DOHH2 (cell line): ENCODE measurements around the gene KCNQ1.
A peak's percentile ranks its signal among the peaks of the same experiment; 100 is the strongest.

Source experiments
- H3F3A ChIP-seq: fragments of 200-600 bp; sonication (generic), shearing (Covaris generic); 2 replicates; pipeline ENCODE4 v1.6.0; 2016; ENCODE audit warnings: antibody characterized with exemption, mild to moderate bottlenecking; ENCODE audit not compliant: control insufficient read depth, insufficient read depth
- H3K27ac ChIP-seq: fragments of 200-600 bp; sonication (generic); 2 replicates; pipeline ENCODE4 v1.5.1; 2014; ENCODE audit warnings: low read depth, mild to moderate bottlenecking, low read length, moderate library complexity
- H3K27me3 ChIP-seq: fragments of 200-600 bp; sonication (generic); 2 replicates; pipeline ENCODE4 v1.6.1; 2014; ENCODE audit warnings: mild to moderate bottlenecking, low read length, mixed read lengths; ENCODE audit not compliant: control insufficient read depth
- H3K36me3 ChIP-seq: fragments of 200-600 bp; sonication (generic); 2 replicates; pipeline ENCODE4 v1.6.1; 2014; ENCODE audit warnings: mild to moderate bottlenecking, low read length, moderate library complexity, mixed read lengths; ENCODE audit not compliant: control insufficient read depth
- H3K4me1 ChIP-seq: fragments of 200-600 bp; sonication (generic); 2 replicates; pipeline ENCODE4 v1.6.1; 2014; ENCODE audit warnings: mild to moderate bottlenecking, low read length, mixed read lengths; ENCODE audit not compliant: control insufficient read depth
- H3K4me2 ChIP-seq: fragments of 200-600 bp; sonication (generic); 2 replicates; pipeline ENCODE4 v1.6.0; 2014; ENCODE audit warnings: mild to moderate bottlenecking, low read length, moderate library complexity
- H3K4me3 ChIP-seq: fragments of 200-600 bp; sonication (generic); 2 replicates; pipeline ENCODE4 v1.5.1; 2014; ENCODE audit warnings: mild to moderate bottlenecking, low read length, mixed read lengths
- H3K79me2 ChIP-seq: fragments of 200-600 bp; sonication (generic); 2 replicates; pipeline ENCODE4 v1.6.1; 2014; ENCODE audit warnings: mild to moderate bottlenecking, low read length, mixed read lengths; ENCODE audit not compliant: control insufficient read depth
- H3K9me2 ChIP-seq: fragments of 200-600 bp; sonication (generic); replicated peaks from 2 replicates; pipeline ENCODE4 v1.6.1; 2014; ENCODE audit warnings: mild to moderate bottlenecking, low read length, mixed read lengths; ENCODE audit not compliant: control insufficient read depth
- H3K9me3 ChIP-seq: fragments of 200-600 bp; sonication (generic); 2 replicates; pipeline ENCODE4 v1.6.1; 2014; ENCODE audit warnings: antibody characterized with exemption, low read length, mixed read lengths; ENCODE audit not compliant: control insufficient read depth, insufficient read depth
- H4K20me1 ChIP-seq: fragments of 200-600 bp; sonication (generic); 2 replicates; pipeline ENCODE4 v1.6.0; 2014; ENCODE audit warnings: low read depth, mild to moderate bottlenecking, antibody characterized with exemption, low read length, moderate library complexity; ENCODE audit not compliant: control insufficient read depth, insufficient read depth
- CTCF ChIP-seq: fragments of 200-600 bp; sonication (generic); IDR thresholded peaks from one replicate; pipeline ENCODE4 v1.5.1; 2014; ENCODE audit warnings: antibody characterized with exemption, mild to moderate bottlenecking, low read depth, low read length; ENCODE audit not compliant: poor library complexity, severe bottlenecking
- EZH2phosphoT487 ChIP-seq: fragments of 200-600 bp; sonication (generic); IDR thresholded peaks from 2 replicates; pipeline ENCODE4 v1.6.1; 2017; ENCODE audit warnings: borderline replicate concordance, mild to moderate bottlenecking, antibody characterized with exemption, low read length, moderate library complexity, mixed read lengths

The KCNQ1 gene

GRCh38 chr11:2396471-2396870 lies 48.3 kb upstream of the KCNQ1 start:
- Histone ChIP-seq H3K9me2 (no peaks in the 10 kb centered on the region), H3F3A (peaks cover 31% of the 10 kb centered on the region), H3K4me1 (peaks cover 83% of the 10 kb centered on the region), H3K4me2 (no peak overlapping the region), H3K79me2 (peaks cover 61% of the 10 kb centered on the region), H3K27ac (no peak overlapping the region), H3K36me3 (peaks cover 84% of the 10 kb centered on the region), H4K20me1 (no peaks in the 10 kb centered on the region), H3K9me3 (no peaks in the 10 kb centered on the region), H3K4me3 (no peak overlapping the region), H3K27me3 (no peaks in the 10 kb centered on the region)
- TF ChIP-seq CTCF (no peak), EZH2phosphoT487 (no peak)

- Histone ChIP-seq H3K27me3 (no peaks in the 10 kb centered on the region), H3K79me2 (peaks cover 61% of the 10 kb centered on the region), H3K4me1 (peaks cover 83% of the 10 kb centered on the region), H3K36me3 (peaks cover 82% of the 10 kb centered on the region), H3K4me2 (no peak overlapping the region), H3K9me3 (no peaks in the 10 kb centered on the region), H3K27ac (no peak overlapping the region), H3F3A (peaks cover 28% of the 10 kb centered on the region), H3K9me2 (no peaks in the 10 kb centered on the region), H4K20me1 (no peaks in the 10 kb centered on the region), H3K4me3 (no peak overlapping the region)
- TF ChIP-seq CTCF (no peak), EZH2phosphoT487 (no peak)
Observed at GRCh38 chr11:2397005-2397404, 47.8 kb upstream of the KCNQ1 start.

- H4K20me1 ChIP-seq: no peaks in the 10 kb centered on the region
- H3K4me1 ChIP-seq: peaks cover 68% of the 10 kb centered on the region
Observed at GRCh38 chr11:2398664-2399355, 46.0 kb upstream of the KCNQ1 start.

More at GRCh38 chr11:2398664-2399355, 46.0 kb upstream of the KCNQ1 start:
- Histone ChIP-seq H3K4me3 (peak overlapping the region; percentile 90), H3K4me2 (peak overlapping the region; percentile 80), H3K36me3 (peaks cover 82% of the 10 kb centered on the region), H3K27ac (peak overlapping the region; percentile 82), H3K79me2 (peaks cover 50% of the 10 kb centered on the region), H3K27me3 (no peaks in the 10 kb centered on the region), H3K9me3 (no peaks in the 10 kb centered on the region), H3F3A (peaks cover 28% of the 10 kb centered on the region), H3K9me2 (no peaks in the 10 kb centered on the region)
- TF ChIP-seq EZH2phosphoT487 (no peak), CTCF (peak; percentile 68)
